HTR-8/SVneo (cell line): ENCODE measurements around the gene NXPE3.

Experiments
- DNase-seq: peaks from one replicate; pipeline ENCODE4 v3.0.0; 2011; ENCODE audit warnings: low spot score, mixed read lengths; ENCODE audit not compliant: insufficient read length
- FAIRE-seq: peaks from 2 replicates; lab custom pipeline; 2011; peaks lifted over from hg19 to GRCh38; lab: Jason Lieb, UNC

NXPE3 gene

DNA sequence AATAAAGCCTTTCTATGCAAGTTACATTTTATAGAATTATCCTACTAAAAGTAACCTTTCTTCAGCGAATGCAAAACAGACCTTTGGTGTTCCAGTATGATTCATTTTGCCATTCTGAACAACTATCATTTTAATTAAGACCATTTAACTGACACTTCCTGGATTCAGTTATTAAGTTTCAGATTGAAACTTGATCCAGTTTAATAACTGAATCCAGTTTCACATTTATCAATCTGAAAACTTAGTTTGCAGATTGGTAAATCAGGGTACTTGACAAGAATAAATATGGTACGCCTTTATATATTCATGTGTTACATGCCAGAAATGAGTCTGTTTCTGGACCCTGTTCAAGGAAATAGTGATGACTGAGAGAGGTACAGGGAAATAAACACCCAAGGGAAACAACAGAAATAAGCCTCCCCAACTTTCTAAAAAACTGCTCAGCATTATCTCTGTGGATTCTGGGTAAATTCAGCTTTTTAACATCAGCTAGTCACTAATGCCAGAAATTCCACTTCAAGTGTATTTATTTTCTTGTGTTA is 47.0 kb downstream of the NXPE3 start:
- DNase-seq (no peak), FAIRE-seq (no peak)

DNA sequence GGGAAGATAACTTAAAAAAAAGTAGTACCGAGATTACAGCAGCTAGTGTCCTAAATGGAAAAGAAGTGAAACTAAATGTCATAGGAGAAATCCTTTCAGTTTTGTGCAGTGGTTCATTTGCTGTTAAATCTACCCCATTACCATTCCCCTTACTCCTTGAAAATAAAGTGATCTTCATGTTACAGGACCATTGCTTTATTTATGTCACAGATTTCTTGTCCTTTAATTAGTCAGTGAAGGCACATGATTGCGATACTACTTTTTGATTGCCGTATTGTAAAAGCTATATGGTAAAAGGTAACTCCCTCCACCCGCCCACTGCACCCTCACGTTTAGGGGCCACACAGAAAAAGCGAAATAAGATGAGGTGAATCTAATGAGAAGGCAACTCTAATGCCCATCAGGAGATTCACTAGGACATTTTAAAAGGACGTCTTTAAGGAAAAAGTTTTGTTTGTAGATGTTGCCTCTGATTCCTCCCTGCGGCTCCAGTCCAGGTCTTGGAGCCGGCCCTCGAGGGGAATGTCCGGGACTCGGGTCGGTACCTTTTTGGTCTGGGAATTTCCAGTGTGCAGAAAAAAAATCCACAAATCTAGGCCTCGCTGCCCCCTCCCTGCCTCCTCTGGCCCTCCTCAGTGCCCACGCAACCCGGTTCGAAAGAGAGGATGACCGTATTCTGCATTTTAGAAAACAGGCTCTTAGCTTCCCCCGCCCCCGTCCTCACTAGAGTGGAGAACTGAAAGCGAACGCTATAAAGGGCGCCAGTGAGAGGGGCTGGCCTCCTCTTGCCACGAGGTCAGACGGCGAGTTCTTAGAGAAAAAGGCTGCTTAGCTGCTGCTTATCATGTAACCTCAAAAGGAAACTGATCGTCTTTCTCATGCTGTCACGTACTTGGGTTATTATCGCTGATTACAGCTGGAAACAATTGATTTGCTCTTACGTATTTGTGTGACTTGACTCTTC is 48.5 kb downstream of the NXPE3 start:
- peak; percentile 58 for FAIRE-seq
- peak; percentile 44 for DNase-seq

DNA sequence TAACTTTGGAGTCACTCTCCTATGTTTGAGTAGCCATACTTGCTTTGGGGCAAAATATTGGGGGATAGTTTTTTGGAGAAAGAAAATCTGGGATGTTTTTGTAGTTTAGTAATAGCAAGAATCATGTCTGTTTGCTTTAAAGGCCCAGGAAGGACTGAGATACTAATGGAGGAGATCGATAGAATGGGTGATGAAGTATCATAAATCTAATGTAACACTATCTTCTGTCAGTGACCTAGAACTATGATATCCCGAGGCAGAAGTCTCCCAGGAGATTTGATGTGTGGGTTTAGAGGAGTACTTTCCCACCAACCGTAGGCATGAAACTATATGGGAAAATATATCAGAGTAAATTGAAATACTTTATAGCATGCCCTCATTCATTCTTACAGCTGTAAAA is 49.3 kb downstream of the NXPE3 start:
- no peak for DNase-seq
- no peak for FAIRE-seq

DNA sequence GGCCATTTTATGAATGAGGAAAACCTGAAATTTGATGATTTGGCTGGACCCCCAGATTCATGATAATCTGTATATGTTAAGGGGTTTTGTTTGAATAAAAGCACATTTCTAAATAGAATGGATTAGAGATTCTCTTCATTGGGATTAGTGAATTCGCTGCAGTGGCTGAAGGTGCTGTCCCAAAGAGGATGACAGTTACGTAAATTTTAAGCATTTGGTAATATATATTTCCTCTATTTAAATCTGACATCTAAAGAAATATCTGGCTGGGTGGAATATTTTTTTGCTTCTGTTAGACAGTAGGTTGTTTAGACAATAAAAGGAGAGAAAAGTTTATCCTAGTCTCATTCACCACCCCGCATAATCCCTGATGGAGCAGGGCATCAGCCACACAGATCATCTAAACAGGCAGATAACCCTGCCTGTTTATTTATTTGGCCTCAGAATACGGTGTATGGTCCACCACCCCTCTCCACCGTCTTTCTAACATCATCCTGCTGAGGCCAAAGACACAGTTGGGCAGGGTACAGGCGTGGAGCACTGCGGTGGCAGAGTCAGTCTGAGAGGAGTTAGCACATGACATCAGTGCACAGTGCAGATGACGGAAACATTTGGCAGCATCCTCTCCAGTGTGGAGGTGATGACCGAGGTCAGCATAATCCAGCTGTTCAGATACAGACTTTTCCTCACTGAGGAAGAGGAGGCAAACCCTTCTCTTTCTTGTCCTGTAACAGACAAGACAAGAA is 49.9 kb downstream of the NXPE3 start:
- DNase-seq: no peak
- peak; percentile 49 for FAIRE-seq

DNA sequence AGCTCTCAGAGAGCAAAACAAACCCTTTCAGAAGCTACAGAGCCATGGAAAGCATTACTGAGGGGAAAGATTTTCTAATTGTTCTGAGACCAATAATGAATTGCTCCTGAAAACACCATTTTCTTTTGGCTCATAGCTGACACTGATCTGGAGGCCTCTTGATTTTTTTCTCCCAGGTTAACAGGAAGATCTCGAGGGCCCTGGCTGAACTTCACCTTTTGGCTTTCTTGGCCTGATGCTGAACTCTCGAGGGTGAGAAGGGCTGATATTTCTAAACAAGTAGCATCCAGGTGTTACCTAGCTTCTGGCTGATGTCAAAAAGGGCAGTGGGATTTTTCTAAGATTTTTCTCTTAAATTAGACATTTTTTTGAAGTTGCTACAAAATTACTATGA is 50.4 kb downstream of the NXPE3 start:
- FAIRE-seq: no peak

DNA sequence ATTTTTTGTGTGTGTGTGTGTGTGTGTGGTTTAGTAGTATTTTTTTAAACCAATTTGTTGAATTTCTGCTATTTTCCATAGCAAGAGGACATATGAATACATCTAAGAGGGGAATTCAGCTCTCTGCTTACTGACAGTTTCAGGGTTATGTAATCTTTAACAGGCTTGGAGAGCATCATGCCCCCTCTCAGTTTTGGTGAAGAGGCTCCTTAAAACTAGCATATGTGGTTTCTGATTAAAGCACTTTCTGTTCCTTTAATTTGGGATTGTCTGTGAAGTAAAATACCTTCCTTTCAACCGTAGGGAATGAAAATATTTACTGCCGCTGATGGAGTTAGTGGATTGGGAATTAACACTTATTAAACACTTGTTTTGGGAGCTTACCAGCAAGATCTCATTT is 50.9 kb downstream of the NXPE3 start:
- no peak for FAIRE-seq

More for the DNA sequence above, 50.4 kb downstream of the NXPE3 start:
- DNase-seq: no peak

DNA sequence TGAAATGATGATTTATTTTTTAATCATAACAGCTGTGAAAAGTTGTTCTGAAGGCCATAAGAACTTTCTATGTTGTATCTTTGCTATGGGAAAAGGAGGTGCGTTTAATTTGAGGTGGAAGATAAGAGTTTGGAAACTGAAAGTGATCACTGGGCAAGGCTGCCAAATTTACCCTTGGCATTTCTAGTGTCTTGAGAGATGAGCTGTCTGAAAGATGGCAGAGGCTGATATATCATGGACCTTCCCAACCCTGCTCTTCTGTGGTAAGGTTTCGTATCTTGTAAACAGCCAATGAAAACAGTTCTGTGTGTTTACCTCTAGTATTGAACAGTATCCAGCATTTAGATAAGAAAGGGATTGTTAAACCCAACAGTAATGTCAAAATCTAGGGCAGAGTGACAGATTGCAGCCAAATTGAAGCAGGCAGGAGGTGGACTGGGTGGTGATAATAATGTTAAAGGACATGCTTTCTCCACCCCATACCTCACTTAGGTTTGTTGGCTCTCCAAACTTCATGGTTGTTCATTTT is 54.5 kb downstream of the NXPE3 start:
- DNase-seq (no peak), FAIRE-seq (no peak)

More for the DNA sequence above, 50.9 kb downstream of the NXPE3 start:
- no peak for DNase-seq

- FAIRE-seq (peak; percentile 13), DNase-seq (no peak)
Measured at GRCh38 chr3:101835676-101836075, 56.7 kb downstream of the NXPE3 start.

DNA sequence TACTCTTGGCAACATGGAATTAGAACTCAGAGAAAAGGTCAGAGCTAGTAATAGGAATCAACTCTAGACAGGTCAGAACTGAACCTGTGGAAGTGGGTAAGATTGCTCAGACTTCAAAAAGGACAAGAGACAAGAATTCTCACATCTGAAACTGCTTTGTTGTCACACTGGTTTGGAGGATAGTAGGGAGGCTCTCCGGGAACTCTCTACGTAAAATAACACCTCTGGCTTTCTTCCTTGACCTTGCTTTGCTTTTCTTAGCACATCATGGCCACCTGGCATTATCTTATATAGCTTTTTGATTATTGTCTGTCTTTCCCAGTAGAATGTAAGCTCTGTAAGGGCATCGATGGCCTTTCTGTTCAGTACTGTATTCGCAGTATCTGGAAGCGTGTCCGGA is 57.1 kb downstream of the NXPE3 start:
- no peak for FAIRE-seq

GRCh38 chr3:101836652-101837598 is 57.9 kb downstream of the NXPE3 start:
- FAIRE-seq (no peak), DNase-seq (no peak)

More for the DNA sequence above, 57.1 kb downstream of the NXPE3 start:
- no peak for DNase-seq

DNA sequence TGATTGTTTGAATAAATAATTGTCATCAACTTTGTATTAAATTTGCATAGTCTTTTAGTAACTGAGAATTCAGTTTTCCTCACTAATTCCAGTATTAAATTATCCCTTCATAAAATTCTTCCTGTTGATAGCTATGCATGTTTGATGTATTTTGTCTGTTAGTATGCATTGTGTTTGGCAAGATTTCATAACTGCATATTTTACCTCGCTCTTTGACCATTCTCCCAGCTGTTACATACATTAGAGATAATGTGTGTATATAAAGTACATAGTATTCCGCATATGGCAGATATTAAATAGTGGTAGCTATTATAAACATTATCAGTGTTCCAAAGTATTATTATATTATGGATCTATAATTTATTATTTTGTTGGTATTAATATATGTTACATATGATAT is 59.7 kb downstream of the NXPE3 start:
- no peak for FAIRE-seq
- DNase-seq: no peak

- FAIRE-seq: no peak
- no peak for DNase-seq
Measured at GRCh38 chr3:101840066-101840465, 61.1 kb downstream of the NXPE3 start.

DNA sequence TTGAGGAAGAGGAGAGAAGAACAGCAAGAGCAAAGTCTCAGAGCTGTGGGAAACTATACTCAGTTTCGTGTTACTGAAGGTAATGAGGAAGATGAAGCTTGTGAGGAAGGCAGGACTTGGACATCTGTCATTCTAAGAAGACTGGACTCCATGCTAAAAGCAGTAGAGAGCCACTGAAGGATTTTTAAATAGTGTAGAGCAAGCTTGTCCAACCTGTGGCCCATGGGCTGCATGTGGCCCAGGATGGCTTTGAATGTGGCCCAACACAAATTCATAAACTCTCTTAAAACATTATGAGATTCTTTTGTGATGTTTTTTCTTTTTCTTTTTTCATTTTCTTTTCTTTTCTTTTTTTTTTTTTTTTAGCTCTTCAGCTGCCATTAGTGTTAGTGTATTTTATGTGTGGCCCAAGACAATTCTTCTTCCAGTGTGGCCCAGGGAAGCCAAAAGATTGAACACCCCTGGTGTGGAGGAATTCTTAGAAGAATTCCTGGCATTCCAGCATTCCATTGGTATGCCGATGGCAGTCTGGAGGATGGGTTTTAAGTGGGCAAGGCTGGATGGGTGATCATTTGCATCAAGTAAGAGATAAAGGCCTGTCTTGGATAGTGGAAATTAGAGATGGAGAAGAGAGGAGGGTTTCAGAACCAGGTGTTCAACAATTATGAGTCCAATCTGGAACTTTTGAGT is 63.4 kb downstream of the NXPE3 start:
- peak; percentile 44 for DNase-seq

DNA sequence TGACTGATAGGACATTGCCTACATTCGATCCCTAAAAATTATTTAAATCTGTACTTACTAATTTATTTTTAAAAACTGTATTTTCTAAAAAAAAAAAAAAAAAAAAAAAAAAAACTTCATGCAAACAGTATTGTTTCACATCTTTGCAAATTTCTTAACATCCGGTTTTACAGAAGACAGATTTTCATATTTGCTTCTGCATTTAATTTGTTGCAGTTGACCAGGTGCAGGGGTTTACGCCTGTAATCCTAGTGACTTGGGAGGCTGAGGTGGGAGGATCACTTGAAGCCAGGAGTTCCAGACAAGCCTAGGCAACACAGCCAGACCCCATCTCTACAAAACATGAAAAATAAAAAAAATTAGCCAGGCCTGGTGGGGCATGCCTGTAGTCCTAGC is 63.9 kb downstream of the NXPE3 start:
- no peak for DNase-seq
- no peak for FAIRE-seq

More for the DNA sequence above, 63.4 kb downstream of the NXPE3 start:
- no peak for FAIRE-seq

DNA sequence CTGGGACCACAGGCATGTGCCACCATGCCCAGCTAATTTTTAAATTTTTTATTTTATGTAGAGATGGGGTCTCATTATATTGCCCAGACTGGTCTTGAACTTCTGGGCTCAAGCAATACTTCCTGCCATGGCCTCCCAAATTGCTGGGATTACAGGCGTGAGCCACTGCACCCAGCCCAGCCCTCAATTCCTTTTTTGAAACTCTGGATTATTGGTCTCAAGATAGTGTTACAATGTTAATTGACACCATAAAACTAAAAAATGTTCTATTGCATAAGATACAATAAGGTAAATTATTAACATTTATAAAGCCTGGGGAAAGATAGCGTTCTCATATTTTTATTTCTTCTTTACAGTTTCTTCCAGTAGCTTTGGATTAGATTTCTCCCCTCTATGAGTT is 66.4 kb downstream of the NXPE3 start:
- no peak for FAIRE-seq
- no peak for DNase-seq

DNA sequence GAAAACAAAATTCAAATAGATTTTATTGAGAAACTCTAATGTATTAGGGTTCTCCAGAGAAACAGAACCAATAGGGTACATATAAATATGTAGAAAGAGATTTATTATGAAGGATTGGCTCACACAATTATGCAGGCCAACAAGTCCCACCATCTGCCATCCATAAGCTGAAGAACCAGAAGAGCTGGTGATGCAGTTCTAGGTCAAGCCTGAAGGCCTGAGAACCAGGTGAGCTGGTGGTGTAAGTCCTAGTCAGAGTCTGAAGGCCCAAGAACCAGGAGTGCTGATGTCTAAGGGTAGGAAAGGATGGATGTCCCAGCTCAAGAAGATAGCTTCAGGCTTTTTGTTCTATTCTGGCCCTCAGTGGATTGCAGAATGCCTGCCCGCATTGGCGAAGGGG is 67.7 kb downstream of the NXPE3 start:
- no peak for FAIRE-seq
- DNase-seq: no peak

DNA sequence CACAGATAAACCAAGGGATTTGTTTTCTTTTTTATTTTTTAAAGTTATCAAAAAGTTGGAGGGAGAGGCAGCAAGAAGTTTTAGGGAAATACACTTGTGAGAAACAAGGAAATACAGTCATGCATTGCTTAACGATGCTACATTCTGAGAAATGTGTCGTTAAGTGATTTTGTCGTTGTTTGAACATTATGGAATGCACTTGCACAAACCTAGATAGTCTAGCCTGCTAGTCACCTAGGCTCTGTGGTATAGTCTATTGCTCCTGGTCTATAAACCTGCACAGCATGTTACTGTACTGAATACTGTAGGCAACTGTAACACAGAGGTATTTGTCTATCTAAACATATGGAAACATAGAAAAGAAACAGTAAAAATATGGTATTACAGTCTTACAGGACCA is 68.3 kb downstream of the NXPE3 start:
- DNase-seq (no peak), FAIRE-seq (no peak)

GRCh38 chr3:101848326-101848725 is 69.3 kb downstream of the NXPE3 start:
- FAIRE-seq: no peak
- DNase-seq: no peak
